ENCODE data around the gene VWC2. TPM values are rescaled to one million over a fixed set of nuclear protein-coding genes. Genes with fewer than 3 reads are reported as not detected.

Gene VWC2
- total and polyA plus RNA-seq, 2 of the 8 experiments (the other 6 are each of a cell fraction or from before 2014, with no cell fraction given) = 0.24 to 0.30 TPM

DNA sequence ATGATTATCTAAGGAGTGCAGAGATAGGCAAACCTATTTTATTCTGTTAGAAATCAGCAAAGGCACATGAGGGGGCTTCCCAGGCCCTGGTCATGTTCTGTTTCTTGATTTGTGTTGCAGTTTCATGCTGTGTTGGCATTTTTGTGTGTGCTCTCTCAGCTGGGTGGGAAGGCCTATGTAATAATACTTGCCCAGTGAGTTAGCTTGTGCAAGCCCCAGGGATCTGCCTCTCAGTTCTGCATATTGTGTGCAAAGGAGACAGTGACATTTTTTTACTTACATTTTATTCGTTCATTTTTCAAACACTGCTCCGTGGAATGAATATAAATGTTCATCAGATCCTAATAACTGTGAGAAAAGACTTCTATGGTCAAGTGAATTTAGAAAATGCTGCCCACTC lies 119.0 kb downstream of the VWC2 start:
- Histone ChIP-seq H3K23me2 (ENCODE audit: low read depth, low read length) (no peaks in the 10 kb centered on the region), H2AFZ (ENCODE audit: low read length) (no peak overlapping the region), H4K20me1 (replicated peaks in 1 of 2; ENCODE audit: control insufficient read depth in 1 of 2, insufficient read depth in 2 of 2, low read length in 2 of 2) (no peaks in the 10 kb centered on the region), H3K36me3 (ENCODE audit: control insufficient read depth in 2 of 4, insufficient read depth in 4 of 4, low read length in 3 of 4) (no peaks in the 10 kb centered on the region), H2BK20ac (ENCODE audit: low read length) (no peak overlapping the region), H3K9me3 (ENCODE audit: insufficient read depth in 2 of 2, low read depth in 1 of 2, low read length in 1 of 2) (peaks cover 0 to 2% of the 10 kb centered on the region in 2 experiments; a peak in 1 of 4 replicates), H4K5ac (ENCODE audit: insufficient read length, low read depth, low read length) (no peak overlapping the region), H3K4me2 (ENCODE audit: insufficient read depth in 1 of 2, low read depth in 2 of 2, low read length in 2 of 2) (no peak overlapping the region), H2AK5ac (ENCODE audit: low read depth, low read length) (no peak overlapping the region), H4K91ac (replicated peaks; ENCODE audit: insufficient read length, low read length) (no peak overlapping the region), H3K23ac (ENCODE audit: insufficient read length) (no peak overlapping the region), H2BK120ac (replicated peaks; ENCODE audit: low read depth, low read length) (no peak overlapping the region), H3K18ac (ENCODE audit: extremely low read depth, low read length) (no peak overlapping the region), H3K79me2 (ENCODE audit: control insufficient read depth in 1 of 2, insufficient read depth in 2 of 2, low read length in 2 of 2) (no peaks in the 10 kb centered on the region), H2BK12ac (ENCODE audit: low read depth, low read length) (no peak overlapping the region), H3K27me3 (replicated peaks in 1 of 4; ENCODE audit: control insufficient read depth in 3 of 4, extremely low read depth in 1 of 4, insufficient read depth in 3 of 4, low read length in 3 of 4) (no peaks in the 10 kb centered on the region), H3K56ac (replicated peaks; ENCODE audit: insufficient read length, low read depth, low read length) (no peak overlapping the region), H2BK15ac (ENCODE audit: low read length) (no peak overlapping the region), H2BK5ac (ENCODE audit: low read depth, low read length) (no peak overlapping the region), H3K4me3 (ENCODE audit: extremely low read depth in 1 of 4, insufficient read depth in 2 of 4, low read depth in 3 of 4, low read length in 4 of 4) (no peak overlapping the region), H3K79me1 (ENCODE audit: low read depth, low read length) (no peaks in the 10 kb centered on the region), H4K8ac (ENCODE audit: extremely low read depth, insufficient read depth, low read length) (no peak overlapping the region), H3K27ac (ENCODE audit: low read depth, low read length) (no peak overlapping the region), H3K4ac (replicated peaks; ENCODE audit: insufficient read length, low read depth, low read length) (no peak overlapping the region), H3K14ac (ENCODE audit: insufficient read length) (no peak overlapping the region), H3K9ac (replicated peaks in 1 of 4; ENCODE audit: extremely low read depth in 1 of 4, low read depth in 3 of 4, low read length in 3 of 4) (no peak overlapping the region), H3K4me1 (replicated peaks in 1 of 4; ENCODE audit: control insufficient read depth in 3 of 4, insufficient read depth in 4 of 4, low read length in 3 of 4) (peaks cover 0 to 3% (median 0%) of the 10 kb centered on the region in 4 experiments; a peak in 1 of 7 replicates)
- DNase-seq (ENCODE audit: low read depth in 1 of 2, low spot score in 2 of 2) (no peak), FAIRE-seq (no peak)
- CTCF ChIA-PET (ENCODE audit: partially characterized antibody) = no interaction called here
- TF ChIP-seq KDM1A (IDR thresholded peaks at IDR 0.05; ENCODE audit: borderline replicate concordance, low read length) (no peak), EZH2 (IDR thresholded peaks at IDR 0.05; ENCODE audit: low read depth, low read length, severe bottlenecking) (no peak), GTF2F1 (IDR thresholded peaks at IDR 0.05; ENCODE audit: borderline replicate concordance, low read depth, low read length) (no peak), KDM4A (IDR thresholded peaks at IDR 0.05; ENCODE audit: low read depth, low read length, severe bottlenecking) (no peak)
- TF ChIP-seq, protein P1, sequence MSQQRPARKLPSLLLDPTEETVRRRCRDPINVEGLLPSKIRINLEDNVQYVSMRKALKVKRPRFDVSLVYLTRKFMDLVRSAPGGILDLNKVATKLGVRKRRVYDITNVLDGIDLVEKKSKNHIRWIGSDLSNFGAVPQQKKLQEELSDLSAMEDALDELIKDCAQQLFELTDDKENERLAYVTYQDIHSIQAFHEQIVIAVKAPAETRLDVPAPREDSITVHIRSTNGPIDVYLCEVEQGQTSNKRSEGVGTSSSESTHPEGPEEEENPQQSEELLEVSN (IDR thresholded peaks at IDR 0.05) = no peak
- TF ChIP-seq, protein P2, sequence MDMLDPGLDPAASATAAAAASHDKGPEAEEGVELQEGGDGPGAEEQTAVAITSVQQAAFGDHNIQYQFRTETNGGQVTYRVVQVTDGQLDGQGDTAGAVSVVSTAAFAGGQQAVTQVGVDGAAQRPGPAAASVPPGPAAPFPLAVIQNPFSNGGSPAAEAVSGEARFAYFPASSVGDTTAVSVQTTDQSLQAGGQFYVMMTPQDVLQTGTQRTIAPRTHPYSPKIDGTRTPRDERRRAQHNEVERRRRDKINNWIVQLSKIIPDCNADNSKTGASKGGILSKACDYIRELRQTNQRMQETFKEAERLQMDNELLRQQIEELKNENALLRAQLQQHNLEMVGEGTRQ (IDR thresholded peaks at IDR 0.05; ENCODE audit: low read length) = no peak
- TF ChIP-seq, protein P3, sequence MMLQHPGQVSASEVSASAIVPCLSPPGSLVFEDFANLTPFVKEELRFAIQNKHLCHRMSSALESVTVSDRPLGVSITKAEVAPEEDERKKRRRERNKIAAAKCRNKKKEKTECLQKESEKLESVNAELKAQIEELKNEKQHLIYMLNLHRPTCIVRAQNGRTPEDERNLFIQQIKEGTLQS (IDR thresholded peaks at IDR 0.05; ENCODE audit: insufficient read depth, low read depth, low read length) = no peak
- WGBS, 2 experiments (ENCODE audit: extremely low coverage in 1 of 2, insufficient coverage in 1 of 2, insufficient read length in 1 of 2, insufficient replicate concordance in 2 of 2, low coverage in 1 of 2, low lambda C conversion rate in 2 of 2, missing lambda C conversion rate in 1 of 2) = 90% methylated on average over 2 of the region's 2 CpGs; no CpG with 5 or more reads in 1 of the 2 experiments
- POLR2A ChIA-PET (ENCODE audit: partially characterized antibody) = no interaction called here

Measured in H1 (cell line).